ENCODE results near the gene RNGTT.
"Not testable (repeated sequence)": the region's sequence is repeated elsewhere in the genome, so short reads cannot be mapped to it uniquely, and the experiment has no call there.

- TF ChIP-seq CTCF, POLR2AphosphoS5, POLR2A (IDR thresholded peaks at IDR 0.05): not testable (repeated sequence)
Observed at GRCh38 chr6:88969255-88969654, 5.8 kb upstream of the RNGTT start.
